ENCODE measurements around the gene ASIC2. TPM values are rescaled to one million over a fixed set of nuclear protein-coding genes. Genes with fewer than 3 reads are reported as not detected.

The ASIC2 gene
- total and polyA plus RNA-seq, 2 donors (not counting 3 experiments of a cell fraction or from before 2014, with no cell fraction given) = not detected

GRCh38 chr17:33297643-33298042 is 4.5 kb upstream of the ASIC2 start:
- Histone ChIP-seq H3K9me1 (replicated peaks; ENCODE audit: control insufficient read depth, extremely low read depth, insufficient read depth, low read length) (no peaks in the 10 kb centered on the region), H3K36me3 (ENCODE audit: control insufficient read depth in 2 of 2, extremely low read depth in 1 of 2, insufficient read depth in 2 of 2, low read length in 2 of 2) (no peaks in the 10 kb centered on the region), H3K9ac (replicated peaks; ENCODE audit: extremely low read depth, insufficient read depth, low read length) (no peak overlapping the region), H3K4me2 (ENCODE audit: insufficient read depth, low read length) (no peak overlapping the region), H3K4me3 (replicated peaks in 1 of 3; ENCODE audit: insufficient read depth in 1 of 3, low read depth in 1 of 3, low read length in 3 of 3) (no peak overlapping the region), H2AFZ (ENCODE audit: low read depth, low read length) (no peak overlapping the region), H4K20me1 (replicated peaks; ENCODE audit: control insufficient read depth, extremely low read depth, insufficient read depth, low read length) (no peaks in the 10 kb centered on the region), H3K9me3 (replicated peaks; ENCODE audit: control insufficient read depth, insufficient read depth, low read length) (no peaks in the 10 kb centered on the region), H3K4me1 (ENCODE audit: control insufficient read depth, extremely low read depth, insufficient read depth, low read length) (no peaks in the 10 kb centered on the region), H3K79me2 (ENCODE audit: control insufficient read depth, insufficient read depth, low read length) (no peaks in the 10 kb centered on the region), H3K27ac (ENCODE audit: insufficient read depth, low read depth, low read length) (no peak overlapping the region), H3K27me3 (ENCODE audit: control insufficient read depth in 2 of 2, insufficient read depth in 2 of 2, low read length in 2 of 2) (peaks cover 20 to 26% of the 10 kb centered on the region in 2 experiments)
- no peak for DNase-seq (ENCODE audit: low read depth, low spot score)
- BruUV-seq (replicated peaks) = no TSS peak
- POLR2A ChIA-PET = no interaction called here
- FAIRE-seq = no peak
- intact Hi-C loops (cut with micrococcal nuclease) (no loop called here), dilution Hi-C loops (cut with MboI; ENCODE audit: extremely low pct_ligation_motif_present, low sequenced_read_pairs) (no loop called here)
- CTCF ChIA-PET = no interaction called here
- TF ChIP-seq CTCF (IDR thresholded peaks at IDR 0.05; ENCODE audit: extremely low read depth in 1 of 2, insufficient read depth in 1 of 2, low read depth in 1 of 2, low read length in 2 of 2) (no peak), EZH2 (IDR thresholded peaks at IDR 0.05; ENCODE audit: borderline replicate concordance, low read depth, low read length, severe bottlenecking) (no peak), GATA2 (IDR thresholded peaks at IDR 0.05; ENCODE audit: insufficient read depth, insufficient read length, low read depth, low read length) (no peak), POLR2AphosphoS5 (IDR thresholded peaks at IDR 0.05; ENCODE audit: insufficient read depth, low read depth, low read length) (no peak), JUN (IDR thresholded peaks at IDR 0.05; ENCODE audit: borderline replicate concordance, insufficient read depth, insufficient read length, low read depth) (no peak), MAX (IDR thresholded peaks at IDR 0.05; ENCODE audit: insufficient read depth, insufficient read length) (no peak), MYC (IDR thresholded peaks at IDR 0.05; ENCODE audit: low read depth, low read length) (no peak), POLR2A (IDR thresholded peaks at IDR 0.05; ENCODE audit: low read depth, low read length) (no peak), FOS (IDR thresholded peaks at IDR 0.05; ENCODE audit: borderline replicate concordance, insufficient read depth, low read length) (no peak)

Data from endothelial cell of umbilical vein (primary cell).